Activated T-cell treated with anti-CD3 and anti-CD28 coated beads, Interleukin-2, amount 50 U/mL, for 72 hours (primary cell): Measurements from ENCODE around the gene DENND1B. TPM values are rescaled to one million over a fixed set of nuclear protein-coding genes. Genes with fewer than 3 reads are reported as not detected.

Experiments
- ATAC-seq, 2 donors: fragments of 150-1000 bp; cut with Tn5 transposase; replicated peaks in 1 of 2; 2 replicates each; pipeline ENCODE4 v1.10.0; 2021; ENCODE audit warnings: moderate library complexity in 2 of 2, mild to moderate bottlenecking in 1 of 2
- DNase-seq, 2 donors: peaks; one replicate each; pipeline ENCODE4 v3.0.0; 2021 to 2022; ENCODE audit warnings: mixed read lengths in 1 of 2
- H3K27ac Mint-ChIP-seq: one replicate; pipeline ENCODE4 v1.8.0; 2022; ENCODE audit warnings: mild to moderate bottlenecking, moderate library complexity, mixed read lengths
- H3K27me3 Mint-ChIP-seq: one replicate; pipeline ENCODE4 v1.8.0; 2022; ENCODE audit warnings: low read depth, mixed read lengths
- H3K36me3 Mint-ChIP-seq, 2 donors: one replicate each; pipeline ENCODE4 v1.8.0; 2022; ENCODE audit warnings: mixed read lengths in 2 of 2, mild to moderate bottlenecking in 1 of 2; ENCODE audit not compliant: insufficient read depth in 2 of 2
- H3K4me1 Mint-ChIP-seq: one replicate; pipeline ENCODE4 v1.8.0; 2022; ENCODE audit warnings: low read depth, mixed read lengths
- H3K4me3 Mint-ChIP-seq, 2 donors: one replicate each; pipeline ENCODE4 v1.8.0; 2022; ENCODE audit warnings: mild to moderate bottlenecking in 2 of 2, mixed read lengths in 2 of 2, moderate library complexity in 2 of 2
- H3K9me3 Mint-ChIP-seq, 2 donors: one replicate each; pipeline ENCODE4 v1.8.0; 2022; ENCODE audit warnings: mixed read lengths in 2 of 2
- total RNA-seq, 2 donors: library from RNA; stranded (reverse); gene quantifications; one replicate each; pipeline ENCODE4 v1.2.3, GENCODE V29; 2022

DENND1B gene
- total RNA-seq, 2 donors from 2014 or later, result 17.7 to 19.9 TPM

- ATAC-seq (no peak), DNase-seq (no peak)
- peak overlapping the region; percentile 64 for H3K27ac Mint-ChIP-seq
- no peaks in the 10 kb centered on the region for H3K27me3 Mint-ChIP-seq
- H3K4me3 Mint-ChIP-seq, result no peak overlapping the region
- no peaks in the 10 kb centered on the region for H3K36me3 Mint-ChIP-seq
- no peaks in the 10 kb centered on the region for H3K9me3 Mint-ChIP-seq
- no peaks in the 10 kb centered on the region for H3K4me1 Mint-ChIP-seq
Observed at GRCh38 chr1:197468543-197469175, 306.6 kb downstream of the DENND1B start.

GRCh38 chr1:197467881-197468280 lies 307.4 kb downstream of the DENND1B start:
- H3K27me3 Mint-ChIP-seq, result no peaks in the 10 kb centered on the region
- no peaks in the 10 kb centered on the region for H3K4me1 Mint-ChIP-seq
- H3K9me3 Mint-ChIP-seq, result no peaks in the 10 kb centered on the region
- H3K36me3 Mint-ChIP-seq, result no peaks in the 10 kb centered on the region
- no peak for ATAC-seq
- H3K4me3 Mint-ChIP-seq, result no peak overlapping the region
- H3K27ac Mint-ChIP-seq, result no peak overlapping the region
- no peak for DNase-seq

DNA sequence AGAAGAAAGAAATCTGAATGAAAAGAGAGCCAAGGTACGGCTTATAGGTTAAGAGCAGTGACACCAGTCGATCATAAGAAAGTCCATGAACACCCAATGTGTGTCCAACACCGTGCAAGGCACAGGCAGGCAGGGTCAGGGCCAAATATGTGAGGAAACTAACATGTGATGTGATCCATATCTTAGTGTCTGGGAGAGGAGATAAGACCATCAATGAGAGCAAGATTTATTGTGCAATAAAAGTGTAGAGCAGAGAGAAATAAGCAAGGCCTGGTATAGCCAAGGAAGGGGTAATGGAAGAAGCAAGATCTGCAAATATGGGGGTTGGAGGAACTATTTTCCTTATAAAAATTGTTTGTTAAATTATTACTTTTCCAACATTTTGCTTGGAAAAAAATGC lies 308.5 kb downstream of the DENND1B start:
- ATAC-seq, result no peak
- no peak overlapping the region for H3K27ac Mint-ChIP-seq
- no peaks in the 10 kb centered on the region for H3K27me3 Mint-ChIP-seq
- no peaks in the 10 kb centered on the region for H3K9me3 Mint-ChIP-seq
- no peak for DNase-seq
- H3K4me1 Mint-ChIP-seq, result no peaks in the 10 kb centered on the region
- H3K36me3 Mint-ChIP-seq, result no peaks in the 10 kb centered on the region
- H3K4me3 Mint-ChIP-seq, result no peak overlapping the region

DNA sequence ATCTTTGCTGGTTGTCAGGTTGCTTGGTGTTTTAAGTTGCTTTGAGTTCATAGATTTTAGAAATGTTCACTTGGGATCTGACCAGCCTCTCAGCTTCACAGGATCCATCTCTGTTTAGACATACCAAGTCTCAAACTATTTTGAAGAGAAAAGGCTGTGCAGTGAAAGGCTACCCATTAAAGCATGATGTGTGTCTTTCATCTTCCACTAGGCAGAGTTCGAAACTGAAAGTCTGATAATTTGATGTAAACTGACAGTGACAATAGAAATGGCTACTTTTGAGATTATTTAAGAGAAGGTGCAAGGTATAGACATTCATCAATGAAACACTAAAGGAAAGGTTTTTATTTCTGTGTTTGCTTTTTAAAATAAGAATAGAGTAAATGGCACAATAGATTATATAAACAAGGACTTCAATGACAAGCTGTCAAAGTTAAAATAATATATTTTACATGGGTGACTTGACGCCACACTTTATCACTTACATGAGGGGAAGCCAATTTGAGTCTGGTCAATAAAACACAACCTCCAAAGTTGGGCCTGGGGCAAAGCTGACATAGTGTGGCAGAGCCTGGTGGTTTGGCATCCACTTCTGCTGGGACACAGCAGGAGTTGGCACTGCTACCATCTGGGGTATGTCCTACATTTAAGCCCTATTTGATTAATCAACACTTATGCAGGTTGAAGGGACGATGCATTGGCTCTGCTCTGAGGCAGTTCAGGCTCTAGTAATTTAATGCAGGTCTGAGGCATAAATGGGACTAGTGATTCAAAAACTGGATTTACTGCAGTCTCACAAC lies 309.6 kb downstream of the DENND1B start:
- H3K36me3 Mint-ChIP-seq, result no peaks in the 10 kb centered on the region
- H3K4me3 Mint-ChIP-seq, result no peak overlapping the region
- DNase-seq (no peak), ATAC-seq (no peak)
- no peaks in the 10 kb centered on the region for H3K9me3 Mint-ChIP-seq
- no peak overlapping the region for H3K27ac Mint-ChIP-seq
- H3K4me1 Mint-ChIP-seq, result no peaks in the 10 kb centered on the region
- no peaks in the 10 kb centered on the region for H3K27me3 Mint-ChIP-seq

GRCh38 chr1:197464044-197464443 lies 311.2 kb downstream of the DENND1B start:
- Mint-ChIP-seq H3K9me3 (no peaks in the 10 kb centered on the region), H3K4me1 (no peaks in the 10 kb centered on the region), H3K4me3 (no peak overlapping the region), H3K36me3 (no peaks in the 10 kb centered on the region), H3K27ac (no peak overlapping the region), H3K27me3 (no peaks in the 10 kb centered on the region)
- ATAC-seq, result no peak
- no peak for DNase-seq

GRCh38 chr1:197463142-197463541 lies 312.1 kb downstream of the DENND1B start:
- no peak for DNase-seq
- no peak overlapping the region for H3K4me3 Mint-ChIP-seq
- H3K9me3 Mint-ChIP-seq, result no peaks in the 10 kb centered on the region
- no peaks in the 10 kb centered on the region for H3K4me1 Mint-ChIP-seq
- H3K36me3 Mint-ChIP-seq, result no peaks in the 10 kb centered on the region
- H3K27me3 Mint-ChIP-seq, result no peaks in the 10 kb centered on the region
- no peak for ATAC-seq
- no peak overlapping the region for H3K27ac Mint-ChIP-seq

- Mint-ChIP-seq H3K4me1 (no peaks in the 10 kb centered on the region), H3K4me3 (no peak overlapping the region), H3K36me3 (no peaks in the 10 kb centered on the region), H3K27ac (no peak overlapping the region), H3K9me3 (no peaks in the 10 kb centered on the region), H3K27me3 (no peaks in the 10 kb centered on the region)
- ATAC-seq (no peak), DNase-seq (no peak)
Observed at GRCh38 chr1:197462539-197462938, 312.7 kb downstream of the DENND1B start.

Other genes with a start within 250 kb of the DENND1B start
- not detected for gene C1orf53, start 127.2 kb upstream of the DENND1B start, total RNA-seq
- under 1 TPM in 1 of 2 donors, not detected in 1; 0.02 TPM for gene LHX9, start 141.9 kb upstream of the DENND1B start, total RNA-seq